Ascending aorta (tissue), 2 donors: ENCODE measurements around the gene TRAPPC14. TPM values are rescaled to one million over a fixed set of nuclear protein-coding genes. Genes with fewer than 3 reads are reported as not detected.

Source experiments
- DNase-seq, 2 donors: peaks; one replicate each; pipeline ENCODE4 v3.0.0-alpha.2; 2019; ENCODE audit warnings: low spot score in 2 of 2
- H3K27ac ChIP-seq, 2 donors: fragments of 200-600 bp; sonication (generic); one replicate each; pipeline ENCODE4 v1.5.1; 2016 to 2017; ENCODE audit warnings: mild to moderate bottlenecking in 1 of 2
- H3K27me3 ChIP-seq: fragments of 200-600 bp; sonication (generic); one replicate; pipeline ENCODE4 v1.5.1; 2017
- H3K36me3 ChIP-seq, 2 donors: fragments of 200-600 bp; sonication (generic); one replicate each; pipeline ENCODE4 v1.5.1; 2016
- H3K4me1 ChIP-seq, 2 donors: fragments of 200-600 bp; sonication (generic); one replicate each; pipeline ENCODE4 v1.5.1; 2016 to 2017; ENCODE audit warnings: mild to moderate bottlenecking in 1 of 2
- H3K4me3 ChIP-seq, 2 donors: fragments of 200-600 bp; sonication (generic); one replicate each; pipeline ENCODE4 v1.5.1; 2016 to 2017; ENCODE audit warnings: mild to moderate bottlenecking in 1 of 2
- H3K9me3 ChIP-seq, 2 donors: fragments of 200-600 bp; sonication (generic); one replicate each; pipeline ENCODE4 v1.5.1; 2016
- CTCF ChIP-seq, 3 experiments: fragments of 200-600 bp in 2 of 3; fragments of 450-650 bp in 1 of 3; sonication (generic) in 2 of 3; IDR thresholded peaks; one replicate each; pipeline ENCODE4 v1.5.1; 2016 to 2019; ENCODE audit warnings: antibody characterized with exemption in 3 of 3, mild to moderate bottlenecking in 1 of 3, moderate library complexity in 1 of 3
- intact Hi-C: fragments of 100-400 bp; cut with DNase I; formaldehyde crosslinking; loops from one replicate; pipeline ENCODE4 v1.15.1; 2023
- total RNA-seq: library from RNA; depleted of rRNA; stranded (reverse); fragments of >200 nt; gene quantifications from one replicate; pipeline ENCODE4 v1.1.0, GENCODE V29; 2016

The TRAPPC14 gene
- total RNA-seq, 1 donor from 2014 or later = 22.0 TPM

GRCh38 chr7:100115026-100115425, 43.5 kb downstream of the TRAPPC14 start:
- Histone ChIP-seq H3K36me3 (peaks cover 41 to 43% of the 10 kb centered on the region in 2 donors), H3K4me1 (peaks cover 0 to 1% of the 10 kb centered on the region in 2 donors), H3K9me3 (no peaks in the 10 kb centered on the region), H3K27ac (no peak overlapping the region), H3K27me3 (no peaks in the 10 kb centered on the region), H3K4me3 (no peak overlapping the region)
- no peak for TF ChIP-seq CTCF (IDR thresholded peaks at IDR 0.05)
- no peak for DNase-seq
- intact Hi-C loops = no loop called here

- no peak for DNase-seq
- H3K9me3 ChIP-seq = no peaks in the 10 kb centered on the region
- H3K36me3 ChIP-seq = peaks cover 64 to 70% of the 10 kb centered on the region in 2 donors
- no peaks in the 10 kb centered on the region for H3K27me3 ChIP-seq
- intact Hi-C loops = no loop called here
- no peak for TF ChIP-seq CTCF (IDR thresholded peaks at IDR 0.05)
- H3K4me3 ChIP-seq = no peak overlapping the region
- H3K27ac ChIP-seq = no peak overlapping the region
- no peaks in the 10 kb centered on the region for H3K4me1 ChIP-seq
These were observed 46.6 kb downstream of the TRAPPC14 start for GRCh38 chr7:100111914-100112313.

DNA sequence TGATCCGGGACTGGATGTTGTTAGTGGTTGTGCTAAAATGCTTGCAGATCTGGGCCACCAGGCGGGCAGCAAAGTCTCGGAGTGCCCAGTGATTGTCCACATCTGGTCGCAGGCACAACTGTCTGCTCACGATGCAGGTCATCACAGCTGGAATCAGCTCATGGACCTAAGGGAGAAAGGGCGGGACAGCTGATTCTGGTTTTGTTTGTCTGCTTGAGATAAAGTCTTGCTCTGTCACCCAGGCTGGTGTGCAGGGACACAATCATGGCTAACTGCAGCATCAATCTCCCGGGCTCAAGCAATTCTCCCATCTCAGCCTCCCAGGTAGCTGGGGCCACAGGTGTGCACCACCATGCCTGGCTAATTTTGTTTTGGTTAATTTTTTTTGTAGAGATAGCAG, 47.4 kb downstream of the TRAPPC14 start:
- H3K27me3 ChIP-seq = no peaks in the 10 kb centered on the region
- intact Hi-C loops = no loop called here
- H3K36me3 ChIP-seq = peaks cover 72 to 77% of the 10 kb centered on the region in 2 donors
- no peaks in the 10 kb centered on the region for H3K4me1 ChIP-seq
- DNase-seq = no peak
- no peaks in the 10 kb centered on the region for H3K9me3 ChIP-seq
- H3K4me3 ChIP-seq = no peak overlapping the region
- H3K27ac ChIP-seq = no peak overlapping the region
- no peak for TF ChIP-seq CTCF (IDR thresholded peaks at IDR 0.05)

- no peak for DNase-seq
- no peaks in the 10 kb centered on the region for H3K4me1 ChIP-seq
- no peak overlapping the region for H3K27ac ChIP-seq
- TF ChIP-seq CTCF (IDR thresholded peaks at IDR 0.05) = no peak
- intact Hi-C loops = no loop called here
- peaks cover 80 to 92% of the 10 kb centered on the region in 2 donors for H3K36me3 ChIP-seq
- no peaks in the 10 kb centered on the region for H3K9me3 ChIP-seq
- no peaks in the 10 kb centered on the region for H3K27me3 ChIP-seq
- no peak overlapping the region for H3K4me3 ChIP-seq
These were observed 48.9 kb downstream of the TRAPPC14 start for GRCh38 chr7:100109521-100110163.

DNA sequence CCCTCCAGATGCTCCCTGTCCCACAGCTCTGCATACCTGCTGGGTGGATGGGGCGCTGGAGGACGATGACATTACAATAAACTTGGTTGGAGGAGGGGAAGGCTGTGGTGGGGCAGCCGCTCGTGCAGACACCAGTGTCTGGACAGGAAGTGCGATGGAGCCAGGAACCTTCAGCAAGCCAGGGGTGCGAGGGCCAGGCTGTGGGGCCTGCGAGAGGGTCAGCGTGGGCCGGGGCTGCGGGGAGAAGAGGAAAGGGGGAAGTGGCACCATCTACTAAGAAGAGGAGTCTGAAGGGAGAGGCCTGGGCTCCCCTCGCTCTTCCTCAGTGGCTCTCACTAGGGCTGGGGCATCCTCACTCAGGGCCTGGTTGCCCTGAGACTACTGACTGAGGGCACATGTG, 50.6 kb downstream of the TRAPPC14 start:
- Histone ChIP-seq H3K4me1 (no peaks in the 10 kb centered on the region), H3K36me3 (peaks cover 71 to 86% of the 10 kb centered on the region in 2 donors), H3K4me3 (no peak overlapping the region), H3K27ac (no peak overlapping the region), H3K9me3 (no peaks in the 10 kb centered on the region), H3K27me3 (no peaks in the 10 kb centered on the region)
- intact Hi-C loops = no loop called here
- no peak for TF ChIP-seq CTCF (IDR thresholded peaks at IDR 0.05)
- DNase-seq = no peak
